ENCODE results near the gene ITGAL. TPM values are rescaled to one million over a fixed set of nuclear protein-coding genes. Genes with fewer than 3 reads are reported as not detected.
A peak's percentile ranks its signal among the peaks of the same experiment; 100 is the strongest.

ITGAL gene
- total and polyA plus RNA-seq, 2 of the 13 experiments (the other 11 are each of a cell fraction or from before 2014, with no cell fraction given), result 0.86 to 1.2 TPM

DNA sequence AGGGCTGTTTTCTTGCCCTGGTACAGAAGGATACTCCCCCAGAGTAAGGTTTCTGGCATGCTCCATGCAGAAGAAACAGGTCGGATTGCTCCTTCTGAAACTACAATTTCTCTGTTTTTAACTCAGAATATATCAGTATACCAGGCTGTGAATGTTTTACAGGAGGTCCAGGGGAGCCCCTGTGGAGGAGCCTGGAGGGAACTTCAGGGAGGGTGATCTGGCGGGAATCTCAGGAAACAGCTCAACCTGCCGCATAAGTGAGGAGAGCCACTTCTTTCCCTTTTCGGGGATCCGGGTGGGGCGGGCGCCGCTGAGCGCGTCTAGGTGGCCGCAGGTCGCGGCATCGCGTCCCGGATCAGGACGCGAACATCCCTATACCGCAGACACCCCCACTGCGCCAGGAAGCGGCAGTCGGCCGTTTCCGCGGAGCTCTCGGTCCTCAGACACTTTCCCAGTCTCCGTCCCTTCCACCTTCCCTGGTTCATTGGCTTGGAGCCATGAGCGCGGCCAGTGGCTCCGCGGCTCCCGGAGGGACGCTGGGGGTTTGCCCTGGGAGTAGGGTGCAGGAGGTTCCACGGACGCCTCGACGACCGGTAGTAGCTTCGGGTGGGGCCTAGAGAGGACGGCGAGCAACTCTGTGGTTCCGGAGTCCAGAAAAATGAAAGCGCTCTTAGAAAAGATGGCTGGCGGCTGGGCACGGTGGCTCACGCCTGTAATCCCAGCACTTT is 88.7 kb downstream of the ITGAL start:
- TF ChIP-seq DMAP1 (CRISPR knock-in tag; IDR thresholded peaks at IDR 0.05), result no peak
- no peak for TF ChIP-seq ZNF569 (CRISPR knock-in tag; IDR thresholded peaks at IDR 0.05; ENCODE audit: borderline replicate concordance)
- peak; percentile 26 for TF ChIP-seq HNRNPLL (IDR thresholded peaks at IDR 0.05; ENCODE audit: low read depth, low read length, poor library complexity, severe bottlenecking)
- TF ChIP-seq ADNP (CRISPR knock-in tag; IDR thresholded peaks at IDR 0.05), result no peak
- intact Hi-C loops (cut with micrococcal nuclease; ENCODE audit: unreplicated experiment), result no loop called here
- ATAC-seq (no peak), DNase-seq (ENCODE audit: low spot score) (no peak), FAIRE-seq (no peak)
- peaks cover 34% of the 10 kb centered on the region for H3K4me1 ChIP-seq (ENCODE audit: insufficient read depth, low read length)
- no peaks in the 10 kb centered on the region for H3K27me3 ChIP-seq (ENCODE audit: control insufficient read depth in 1 of 2, insufficient read depth in 2 of 2, low read length in 2 of 2)
- H3K9ac ChIP-seq (ENCODE audit: insufficient read depth, low read depth, low read length), result no peak overlapping the region
- in situ Hi-C loops (cut with HindIII; ENCODE audit: extremely low pct_ligation_motif_present, low pct_unique_long_range_greater_than_20kb), result no loop called here
- WGBS (ENCODE audit: low lambda C conversion rate), result 88% methylated on average over 46 of the region's 46 CpGs
- no peak overlapping the region for H3K27ac ChIP-seq (ENCODE audit: extremely low read length, insufficient read depth, low read length)
- H3K4me3 ChIP-seq (replicated peaks in 1 of 3; ENCODE audit: insufficient read depth in 1 of 3, low read depth in 2 of 3, low read length in 3 of 3), result no peak overlapping the region
- H3K9me3 ChIP-seq (ENCODE audit: low read length), result no peaks in the 10 kb centered on the region
- no peak overlapping the region for H3K4me2 ChIP-seq (ENCODE audit: low read depth, low read length)
- H3K36me3 ChIP-seq (replicated peaks in 1 of 2; ENCODE audit: control insufficient read depth in 1 of 2, insufficient read depth in 2 of 2, low read length in 2 of 2), result peaks cover 0 to under 1% of the 10 kb centered on the region in 2 experiments; a peak in 1 of 5 replicates
- H3K79me2 ChIP-seq (ENCODE audit: insufficient read depth, low read length), result peaks cover 16% of the 10 kb centered on the region
- BruUV-seq (replicated peaks), result no TSS peak
- POLR2A ChIA-PET, result no interaction called here
- CTCF ChIA-PET (ENCODE audit: low intra/inter-chr PET ratio, low total read pairs), result no interaction called here
- H2AFZ ChIP-seq (ENCODE audit: low read length), result no peak overlapping the region
- no peaks in the 10 kb centered on the region for H4K20me1 ChIP-seq (ENCODE audit: insufficient read depth, low read length)

DNA sequence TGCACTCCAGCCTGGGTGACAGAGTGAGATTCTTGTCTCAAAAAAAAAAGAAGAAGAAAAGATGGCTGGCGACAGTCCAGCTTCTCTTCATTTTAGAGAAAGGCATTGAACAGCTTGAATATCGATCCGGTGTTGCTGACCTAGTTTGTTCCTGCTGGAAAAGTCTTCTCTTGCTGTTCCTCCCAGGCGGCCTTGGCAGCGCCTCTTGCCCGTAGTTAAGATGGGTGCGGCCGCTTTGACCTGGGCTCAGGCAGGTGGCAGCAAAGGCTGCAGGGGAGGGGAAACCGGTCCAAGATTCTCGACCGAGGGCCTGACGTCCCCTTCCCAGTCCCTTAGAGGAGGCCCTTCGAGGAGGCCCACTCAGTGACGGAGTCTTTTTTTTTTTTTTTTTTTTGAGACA is 89.5 kb downstream of the ITGAL start:
- Histone ChIP-seq H3K36me3 (replicated peaks in 1 of 2; ENCODE audit: control insufficient read depth in 1 of 2, insufficient read depth in 2 of 2, low read length in 2 of 2) (no peaks in the 10 kb centered on the region), H3K4me3 (replicated peaks in 1 of 3; ENCODE audit: insufficient read depth in 1 of 3, low read depth in 2 of 3, low read length in 3 of 3) (no peak overlapping the region), H3K4me1 (ENCODE audit: insufficient read depth, low read length) (peaks cover 34% of the 10 kb centered on the region), H3K27ac (ENCODE audit: extremely low read length, insufficient read depth, low read length) (no peak overlapping the region), H3K27me3 (ENCODE audit: control insufficient read depth in 1 of 2, insufficient read depth in 2 of 2, low read length in 2 of 2) (no peaks in the 10 kb centered on the region), H3K9me3 (ENCODE audit: low read length) (no peaks in the 10 kb centered on the region), H4K20me1 (ENCODE audit: insufficient read depth, low read length) (no peaks in the 10 kb centered on the region), H3K79me2 (ENCODE audit: insufficient read depth, low read length) (peaks cover 8% of the 10 kb centered on the region), H3K9ac (ENCODE audit: insufficient read depth, low read depth, low read length) (no peak overlapping the region), H2AFZ (ENCODE audit: low read length) (no peak overlapping the region), H3K4me2 (ENCODE audit: low read depth, low read length) (no peak overlapping the region)
- in situ Hi-C loops (cut with HindIII; ENCODE audit: extremely low pct_ligation_motif_present, low pct_unique_long_range_greater_than_20kb) (no loop called here), intact Hi-C loops (cut with micrococcal nuclease; ENCODE audit: unreplicated experiment) (no loop called here)
- ChIA-PET POLR2A (interaction anchor here (0.7 kb wide), 1 partner anchor 21 kb away, joined by 3 read pairs; no protein-coding TSS in a partner anchor), CTCF (ENCODE audit: low intra/inter-chr PET ratio, low total read pairs) (no interaction called here)
- 69% methylated on average over 14 of the region's 14 CpGs for WGBS (ENCODE audit: low lambda C conversion rate)
- no TSS peak for BruUV-seq (replicated peaks)
- DNase-seq (ENCODE audit: low spot score) (no peak), FAIRE-seq (no peak), ATAC-seq (no peak)
- peak; percentile 20; the same call in 1 of the 2 replicates for TF ChIP-seq ZNF768 (CRISPR knock-in tag; IDR thresholded peaks at IDR 0.05)
- TF ChIP-seq, protein P1, sequence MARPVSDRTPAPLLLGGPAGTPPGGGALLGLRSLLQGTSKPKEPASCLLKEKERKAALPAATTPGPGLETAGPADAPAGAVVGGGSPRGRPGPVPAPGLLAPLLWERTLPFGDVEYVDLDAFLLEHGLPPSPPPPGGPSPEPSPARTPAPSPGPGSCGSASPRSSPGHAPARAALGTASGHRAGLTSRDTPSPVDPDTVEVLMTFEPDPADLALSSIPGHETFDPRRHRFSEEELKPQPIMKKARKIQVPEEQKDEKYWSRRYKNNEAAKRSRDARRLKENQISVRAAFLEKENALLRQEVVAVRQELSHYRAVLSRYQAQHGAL (CRISPR knock-in tag; IDR thresholded peaks at IDR 0.05; ENCODE audit: not compliant biosample characterization), result no peak
- TF ChIP-seq, protein P2, sequence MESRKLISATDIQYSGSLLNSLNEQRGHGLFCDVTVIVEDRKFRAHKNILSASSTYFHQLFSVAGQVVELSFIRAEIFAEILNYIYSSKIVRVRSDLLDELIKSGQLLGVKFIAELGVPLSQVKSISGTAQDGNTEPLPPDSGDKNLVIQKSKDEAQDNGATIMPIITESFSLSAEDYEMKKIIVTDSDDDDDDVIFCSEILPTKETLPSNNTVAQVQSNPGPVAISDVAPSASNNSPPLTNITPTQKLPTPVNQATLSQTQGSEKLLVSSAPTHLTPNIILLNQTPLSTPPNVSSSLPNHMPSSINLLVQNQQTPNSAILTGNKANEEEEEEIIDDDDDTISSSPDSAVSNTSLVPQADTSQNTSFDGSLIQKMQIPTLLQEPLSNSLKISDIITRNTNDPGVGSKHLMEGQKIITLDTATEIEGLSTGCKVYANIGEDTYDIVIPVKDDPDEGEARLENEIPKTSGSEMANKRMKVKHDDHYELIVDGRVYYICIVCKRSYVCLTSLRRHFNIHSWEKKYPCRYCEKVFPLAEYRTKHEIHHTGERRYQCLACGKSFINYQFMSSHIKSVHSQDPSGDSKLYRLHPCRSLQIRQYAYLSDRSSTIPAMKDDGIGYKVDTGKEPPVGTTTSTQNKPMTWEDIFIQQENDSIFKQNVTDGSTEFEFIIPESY (CRISPR knock-in tag; IDR thresholded peaks at IDR 0.05), result peak; percentile 90
- TF ChIP-seq, protein P3, sequence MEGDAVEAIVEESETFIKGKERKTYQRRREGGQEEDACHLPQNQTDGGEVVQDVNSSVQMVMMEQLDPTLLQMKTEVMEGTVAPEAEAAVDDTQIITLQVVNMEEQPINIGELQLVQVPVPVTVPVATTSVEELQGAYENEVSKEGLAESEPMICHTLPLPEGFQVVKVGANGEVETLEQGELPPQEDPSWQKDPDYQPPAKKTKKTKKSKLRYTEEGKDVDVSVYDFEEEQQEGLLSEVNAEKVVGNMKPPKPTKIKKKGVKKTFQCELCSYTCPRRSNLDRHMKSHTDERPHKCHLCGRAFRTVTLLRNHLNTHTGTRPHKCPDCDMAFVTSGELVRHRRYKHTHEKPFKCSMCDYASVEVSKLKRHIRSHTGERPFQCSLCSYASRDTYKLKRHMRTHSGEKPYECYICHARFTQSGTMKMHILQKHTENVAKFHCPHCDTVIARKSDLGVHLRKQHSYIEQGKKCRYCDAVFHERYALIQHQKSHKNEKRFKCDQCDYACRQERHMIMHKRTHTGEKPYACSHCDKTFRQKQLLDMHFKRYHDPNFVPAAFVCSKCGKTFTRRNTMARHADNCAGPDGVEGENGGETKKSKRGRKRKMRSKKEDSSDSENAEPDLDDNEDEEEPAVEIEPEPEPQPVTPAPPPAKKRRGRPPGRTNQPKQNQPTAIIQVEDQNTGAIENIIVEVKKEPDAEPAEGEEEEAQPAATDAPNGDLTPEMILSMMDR (CRISPR knock-in tag; IDR thresholded peaks at IDR 0.05), result 0 out of 2 replicates have a peak, but pooled peaks have one; percentile 7
- 0 out of 2 replicates have a peak, but pooled peaks have one; percentile 18 for TF ChIP-seq ONECUT2 (CRISPR knock-in tag; IDR thresholded peaks at IDR 0.05)
- TF ChIP-seq YY1 (IDR thresholded peaks at IDR 0.05; ENCODE audit: insufficient read depth, insufficient replicate concordance, low read depth, low read length), result peak; percentile 43
